ENCODE data around the gene WDR46. TPM values are rescaled to one million over a fixed set of nuclear protein-coding genes. Genes with fewer than 3 reads are reported as not detected.
A peak's percentile ranks its signal among the peaks of the same experiment; 100 is the strongest.
"Not testable (repeated sequence)": the region's sequence is repeated elsewhere in the genome, so short reads cannot be mapped to it uniquely, and the experiment has no call there.

Gene WDR46
- total RNA-seq, 1 experiment from 2014 or later, result 90.6 TPM

DNA sequence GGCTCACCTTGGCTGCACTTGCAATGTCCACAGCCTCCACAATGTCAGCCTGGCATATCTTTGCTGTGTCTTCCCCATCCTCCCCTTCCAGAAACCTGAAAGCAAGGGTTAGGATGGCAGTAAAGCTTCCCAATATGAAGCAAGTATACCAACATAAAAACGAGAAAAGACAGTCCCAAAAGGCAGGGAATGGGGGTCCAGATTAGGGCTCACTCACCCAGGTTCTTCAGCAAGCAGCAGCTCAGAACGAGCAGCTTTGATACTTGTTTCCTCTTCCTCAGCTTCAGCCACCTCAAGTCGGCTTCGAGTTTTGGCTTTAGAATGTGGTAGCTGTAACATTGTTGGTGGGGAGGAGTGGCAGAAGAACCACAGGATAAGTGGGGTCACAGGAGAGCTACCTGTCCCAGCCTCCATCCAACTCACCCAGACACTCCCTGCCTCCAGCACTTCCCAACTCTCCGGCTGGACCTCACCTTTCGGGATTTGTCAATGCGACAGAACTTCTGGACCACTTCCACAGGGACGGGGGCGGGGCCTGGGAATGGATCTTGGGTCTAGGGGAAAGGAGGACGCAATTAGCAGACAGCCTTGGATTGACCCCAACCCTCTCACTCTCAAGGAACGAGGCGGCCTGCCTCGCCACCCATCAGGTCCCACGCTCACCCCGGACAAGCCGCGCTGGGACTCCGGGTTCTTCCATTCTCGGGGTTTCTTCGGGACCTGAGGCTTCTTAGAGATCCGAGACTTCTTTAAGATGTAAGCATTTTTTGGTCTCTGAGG lies 708 bp downstream of the WDR46 start:
- DNase-seq (ENCODE audit: low read depth, low spot score), result no peak
- H4K20me1 ChIP-seq (ENCODE audit: insufficient read depth), result no peaks in the 10 kb centered on the region
- no peaks in the 10 kb centered on the region for H3K9me3 ChIP-seq (ENCODE audit: control insufficient read depth in 1 of 2, insufficient read depth in 1 of 2, low read depth in 1 of 2, low read length in 2 of 2)
- POLR2A ChIA-PET, result interaction anchor here (1.1 to 2.1 kb wide), 4 partner anchors 9 to 17 kb away, joined by 9 to 11 read pairs (median 10); partner anchors contain the start of genes B3GALT4, RPS18 and VPS52
- H3K4me1 ChIP-seq (ENCODE audit: control insufficient read depth in 1 of 2, insufficient read depth in 2 of 2, low read length in 2 of 2), result peaks cover 10 to 15% of the 10 kb centered on the region in 2 experiments
- H2AFZ ChIP-seq (ENCODE audit: low read depth, low read length, poor library complexity, severe bottlenecking), result peak overlapping the region; percentile 99
- intact Hi-C loops (cut with micrococcal nuclease), result loop anchor here (5.0 kb wide), 1 partner anchor 104 kb away; the partner anchor contains the start of gene KIFC1
- H3K4me3 ChIP-seq (replicated peaks in 1 of 2; ENCODE audit: low read depth in 1 of 2, low read length in 2 of 2), result peak overlapping the region; percentile 97
- no peaks in the 10 kb centered on the region for H3K9me2 ChIP-seq (ENCODE audit: insufficient read depth)
- RAD21 ChIA-PET (ENCODE audit: low non-redundant PET in 1 of 2, low total read pairs in 2 of 2, uncharacterized antibody in 2 of 2, unreplicated experiment in 2 of 2), result no interaction called here
- peak overlapping the region; percentile 67 for H3K27ac ChIP-seq (ENCODE audit: low read depth, low read length)
- peak overlapping the region; percentile 96 for H3K4me2 ChIP-seq (ENCODE audit: low read length)
- BruUV-seq (replicated peaks), result TSS peak; percentile 72
- TF ChIP-seq ZFX (IDR thresholded peaks at IDR 0.05), result peak; percentile 23; the same call in 1 of the 2 replicates
- TF ChIP-seq, protein P1, sequence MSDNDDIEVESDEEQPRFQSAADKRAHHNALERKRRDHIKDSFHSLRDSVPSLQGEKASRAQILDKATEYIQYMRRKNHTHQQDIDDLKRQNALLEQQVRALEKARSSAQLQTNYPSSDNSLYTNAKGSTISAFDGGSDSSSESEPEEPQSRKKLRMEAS (IDR thresholded peaks at IDR 0.05), result no peak
- no peak for TF ChIP-seq ELF1 (IDR thresholded peaks at IDR 0.05; ENCODE audit: borderline replicate concordance, low read depth)
- no peak for TF ChIP-seq SRF (IDR thresholded peaks at IDR 0.05; ENCODE audit: low read depth)
- H3K36me3 ChIP-seq (ENCODE audit: control insufficient read depth in 1 of 2, insufficient read depth in 2 of 2, low read length in 2 of 2), result peaks cover 32 to 40% of the 10 kb centered on the region in 2 experiments; a peak in 3 of 4 replicates
- peaks cover 54% of the 10 kb centered on the region for H3K79me2 ChIP-seq (ENCODE audit: insufficient read depth, low read length)
- peak overlapping the region; percentile 90 for H3K9ac ChIP-seq (ENCODE audit: low read length)
- H3K27me3 ChIP-seq (ENCODE audit: insufficient read depth, low read length), result no peaks in the 10 kb centered on the region
- CTCF ChIA-PET, result interaction anchor here (1.7 to 2.3 kb wide), 4 partner anchors 9 to 11 kb away, joined by 5 to 11 read pairs (median 6); partner anchors contain the start of genes B3GALT4 and RGL2
- no peak for ATAC-seq

DNA sequence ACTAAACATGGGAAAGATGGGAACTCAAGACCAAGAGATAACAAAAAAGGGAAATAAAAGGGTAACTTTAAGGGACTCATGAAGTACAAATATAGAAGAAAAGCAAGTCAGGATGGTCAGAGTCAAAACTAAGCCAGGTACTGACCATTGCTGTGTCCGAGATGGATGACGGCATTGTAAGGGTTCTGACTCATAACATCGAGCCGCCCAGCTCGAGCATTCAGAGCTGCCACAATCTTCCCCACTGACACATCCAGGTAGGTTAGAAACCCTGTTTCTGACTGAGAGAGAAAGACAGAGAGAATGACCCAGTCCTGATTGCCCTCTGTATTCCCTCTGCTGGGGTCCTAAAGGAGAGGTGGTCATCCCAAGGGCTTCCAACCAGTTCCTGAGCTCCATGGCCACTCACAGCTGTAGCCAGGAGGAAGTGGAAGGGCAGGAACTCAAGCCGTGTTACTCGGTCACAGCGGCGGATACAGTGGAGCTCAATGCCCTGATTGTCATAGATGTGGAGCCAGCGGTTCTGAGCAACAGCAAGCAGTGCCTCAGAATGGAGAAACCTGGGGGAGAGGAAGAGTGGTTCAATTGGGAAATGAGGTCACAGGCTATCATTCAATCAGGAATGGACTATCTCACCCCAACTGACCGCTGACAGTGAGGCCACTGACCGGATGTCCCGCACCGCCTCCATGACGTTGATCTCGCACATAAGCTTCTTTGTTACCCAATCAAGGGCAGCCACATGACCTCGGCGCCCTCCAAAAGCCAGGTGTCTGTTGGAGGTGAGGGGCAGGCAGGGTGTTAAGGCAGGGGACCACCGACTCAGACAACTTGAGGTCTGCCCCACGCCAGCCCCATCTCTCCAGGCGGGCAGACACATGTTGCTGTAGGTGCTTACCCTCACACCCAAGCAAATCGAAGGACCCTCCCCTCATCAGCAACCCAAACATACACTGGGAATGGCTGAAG lies 1.8 kb downstream of the WDR46 start:
- DNase-seq (ENCODE audit: low read depth, low spot score), result no peak
- no peaks in the 10 kb centered on the region for H3K9me2 ChIP-seq (ENCODE audit: insufficient read depth)
- H3K4me1 ChIP-seq (ENCODE audit: control insufficient read depth in 1 of 2, insufficient read depth in 2 of 2, low read length in 2 of 2), result peaks cover 10 to 15% of the 10 kb centered on the region in 2 experiments
- no peaks in the 10 kb centered on the region for H3K9me3 ChIP-seq (ENCODE audit: control insufficient read depth in 1 of 2, insufficient read depth in 1 of 2, low read depth in 1 of 2, low read length in 2 of 2)
- H3K27me3 ChIP-seq (ENCODE audit: insufficient read depth, low read length), result no peaks in the 10 kb centered on the region
- no peak overlapping the region; the same call in 1 of the 2 replicates for H3K9ac ChIP-seq (ENCODE audit: low read length)
- no peak for ATAC-seq
- POLR2A ChIA-PET, result no interaction called here
- H3K27ac ChIP-seq (ENCODE audit: low read depth, low read length), result no peak overlapping the region
- CTCF ChIA-PET, result no interaction called here
- TF ChIP-seq, protein P2, sequence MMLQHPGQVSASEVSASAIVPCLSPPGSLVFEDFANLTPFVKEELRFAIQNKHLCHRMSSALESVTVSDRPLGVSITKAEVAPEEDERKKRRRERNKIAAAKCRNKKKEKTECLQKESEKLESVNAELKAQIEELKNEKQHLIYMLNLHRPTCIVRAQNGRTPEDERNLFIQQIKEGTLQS (IDR thresholded peaks at IDR 0.05), result no peak
- no peak for TF ChIP-seq FOSL1 (IDR thresholded peaks at IDR 0.05; ENCODE audit: low read depth)
- no peak for TF ChIP-seq CEBPB (IDR thresholded peaks at IDR 0.05; ENCODE audit: low read depth)
- TF ChIP-seq TCF7L2 (IDR thresholded peaks at IDR 0.05; ENCODE audit: borderline replicate concordance, extremely low read depth, insufficient read depth, insufficient read length), result no peak
- TF ChIP-seq POLR2A (IDR thresholded peaks at IDR 0.05; ENCODE audit: borderline replicate concordance, extremely low read depth, insufficient read depth, insufficient read length), result no peak
- TF ChIP-seq, protein P1 (IDR thresholded peaks at IDR 0.05), result no peak
- no peak for TF ChIP-seq CBX3 (IDR thresholded peaks at IDR 0.05; ENCODE audit: low read depth)
- H3K4me3 ChIP-seq (replicated peaks in 1 of 2; ENCODE audit: low read depth in 1 of 2, low read length in 2 of 2), result peak overlapping the region in 1 of 2 experiments; percentile 97; a peak in 1 of 4 replicates
- intact Hi-C loops (cut with micrococcal nuclease), result loop anchor here (5.0 kb wide), 1 partner anchor 105 kb away; the partner anchor contains the start of gene KIFC1
- H2AFZ ChIP-seq (ENCODE audit: low read depth, low read length, poor library complexity, severe bottlenecking), result no peak overlapping the region
- H3K36me3 ChIP-seq (ENCODE audit: control insufficient read depth in 1 of 2, insufficient read depth in 2 of 2, low read length in 2 of 2), result peaks cover 33 to 47% of the 10 kb centered on the region in 2 experiments; a peak in 3 of 4 replicates
- RAD21 ChIA-PET (ENCODE audit: low non-redundant PET in 1 of 2, low total read pairs in 2 of 2, uncharacterized antibody in 2 of 2, unreplicated experiment in 2 of 2), result no interaction called here
- no peaks in the 10 kb centered on the region for H4K20me1 ChIP-seq (ENCODE audit: insufficient read depth)
- H3K4me2 ChIP-seq (ENCODE audit: low read length), result peak overlapping the region; percentile 96
- peaks cover 55% of the 10 kb centered on the region for H3K79me2 ChIP-seq (ENCODE audit: insufficient read depth, low read length)
- no TSS peak for BruUV-seq (replicated peaks)

DNA sequence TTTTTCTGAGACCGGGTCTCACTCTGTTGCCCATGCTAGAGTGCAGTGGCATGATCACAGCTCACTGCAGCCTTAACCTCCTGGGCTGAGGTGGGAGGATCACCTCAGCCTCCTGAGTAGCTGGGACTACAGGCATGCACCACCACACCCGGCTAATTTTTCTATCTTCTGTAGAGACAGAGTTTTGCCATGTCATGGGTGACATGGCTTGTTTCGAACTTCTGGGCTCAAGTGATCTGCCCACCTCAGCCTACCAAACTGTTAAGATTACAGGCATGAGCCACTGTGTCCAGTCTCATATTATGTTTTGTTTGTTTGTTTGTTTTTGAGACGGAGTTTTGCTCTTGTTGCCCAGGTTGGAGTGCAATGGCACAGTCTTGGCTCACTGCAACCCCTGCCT lies 3.8 kb downstream of the WDR46 start:
- H3K9me2 ChIP-seq (ENCODE audit: insufficient read depth); POLR2A ChIA-PET; H2AFZ ChIP-seq (ENCODE audit: low read depth, low read length, poor library complexity, severe bottlenecking); RAD21 ChIA-PET (ENCODE audit: low non-redundant PET in 1 of 2, low total read pairs in 2 of 2, uncharacterized antibody in 2 of 2, unreplicated experiment in 2 of 2); BruUV-seq (replicated peaks); CTCF ChIA-PET; H3K27me3 ChIP-seq (ENCODE audit: insufficient read depth, low read length); H3K9me3 ChIP-seq (ENCODE audit: control insufficient read depth in 1 of 2, insufficient read depth in 1 of 2, low read depth in 1 of 2, low read length in 2 of 2); H3K27ac ChIP-seq (ENCODE audit: low read depth, low read length); H3K9ac ChIP-seq (ENCODE audit: low read length); H4K20me1 ChIP-seq (ENCODE audit: insufficient read depth); DNase-seq (ENCODE audit: low read depth, low spot score); ATAC-seq; H3K4me3 ChIP-seq (replicated peaks in 1 of 2; ENCODE audit: low read depth in 1 of 2, low read length in 2 of 2); H3K4me2 ChIP-seq (ENCODE audit: low read length): not testable (repeated sequence)
- intact Hi-C loops (cut with micrococcal nuclease), result loop anchor here (5.0 kb wide), 1 partner anchor 107 kb away; the partner anchor contains the start of gene KIFC1
- H3K4me1 ChIP-seq (ENCODE audit: control insufficient read depth in 1 of 2, insufficient read depth in 2 of 2, low read length in 2 of 2), result peaks cover 9 to 18% of the 10 kb centered on the region in 2 experiments; a peak in 3 of 4 replicates
- peaks cover 37% of the 10 kb centered on the region for H3K79me2 ChIP-seq (ENCODE audit: insufficient read depth, low read length)
- H3K36me3 ChIP-seq (ENCODE audit: control insufficient read depth in 1 of 2, insufficient read depth in 2 of 2, low read length in 2 of 2), result peaks cover 27 to 44% of the 10 kb centered on the region in 2 experiments; a peak in 3 of 4 replicates

Measured in HCT116 (cell line).